Urothelium cell line (cell line): Measurements from ENCODE around the gene RMP24.

Experiments used
- DNase-seq: peaks from one replicate; pipeline ENCODE4 v3.0.0; 2011; ENCODE audit warnings: low spot score, mixed read lengths
- FAIRE-seq: peaks from 2 replicates; lab custom pipeline; 2011; peaks lifted over from hg19 to GRCh38; lab: Jason Lieb, UNC

Gene RMP24

DNA sequence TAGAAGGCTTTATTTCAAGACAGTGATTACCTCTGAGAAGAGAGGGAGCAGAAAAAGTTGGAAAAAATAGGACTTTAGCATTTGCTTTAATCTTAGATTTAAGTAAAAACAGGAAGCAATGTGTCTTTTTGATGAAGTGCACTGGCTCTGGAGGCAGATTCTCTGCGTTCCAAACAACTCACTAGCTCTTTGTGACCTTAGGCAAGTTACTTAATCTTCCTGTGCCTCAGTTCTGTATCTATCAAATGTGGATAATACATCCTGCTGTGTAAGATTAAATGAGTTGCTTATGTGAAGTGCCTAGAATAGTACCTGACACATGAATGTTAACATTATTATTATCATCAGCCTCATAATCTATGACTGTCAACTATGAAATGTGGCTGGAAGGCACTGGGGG is 52.5 kb downstream of the RMP24 start:
- FAIRE-seq (no peak), DNase-seq (no peak)

DNA sequence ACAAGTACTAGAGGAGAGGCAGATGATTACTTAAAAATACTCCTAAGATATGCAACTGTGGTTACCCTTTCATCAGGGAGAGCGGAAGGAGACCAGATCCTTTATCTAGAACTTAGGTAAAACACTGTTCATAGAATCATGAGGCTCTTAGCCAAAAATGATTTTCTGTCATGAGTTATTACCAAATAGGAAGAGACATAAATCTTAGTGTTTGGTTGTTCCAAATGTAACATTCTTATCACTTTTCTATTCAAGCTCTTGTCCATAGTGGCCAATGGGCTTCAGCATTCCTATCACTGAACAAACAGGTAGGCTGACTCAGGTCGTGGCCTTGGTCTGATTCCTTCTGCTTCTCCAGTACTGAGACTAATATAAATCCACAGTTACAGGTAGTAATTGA is 56.4 kb downstream of the RMP24 start:
- DNase-seq (no peak), FAIRE-seq (no peak)
